ENCODE measurements around the gene AP1M1.

- TF ChIP-seq L3MBTL2 (conservative IDR thresholded peaks at IDR 0.05) (no peak), SP1 (IDR thresholded peaks at IDR 0.05) (no peak), FOXM1 (IDR thresholded peaks at IDR 0.05; ENCODE audit: borderline replicate concordance) (no peak), BHLHE40 (IDR thresholded peaks at IDR 0.05; ENCODE audit: borderline replicate concordance) (no peak), LEF1 (IDR thresholded peaks at IDR 0.05; ENCODE audit: borderline replicate concordance) (no peak)
These were observed 29.4 kb downstream of the AP1M1 start for GRCh38 chr19:16226878-16227836.
